GM19372 (cell line): ENCODE measurements around the gene TRIO.
"Not testable (repeated sequence)": the region's sequence is repeated elsewhere in the genome, so short reads cannot be mapped to it uniquely, and the experiment has no call there.

Experiments
- ATAC-seq: cut with Tn5 transposase; IDR thresholded peaks from one replicate; pipeline ENCODE4 v1.9.1; 2021; ENCODE audit warnings: mild to moderate bottlenecking, low read depth, moderate library complexity; ENCODE audit not compliant: unreplicated experiment

The TRIO gene

GRCh38 chr5:14202462-14202861, 59.3 kb downstream of the TRIO start:
- ATAC-seq = no peak

- ATAC-seq = no peak
These were observed 61.0 kb downstream of the TRIO start for GRCh38 chr5:14204011-14204670.

GRCh38 chr5:14204785-14205321, 61.7 kb downstream of the TRIO start:
- no peak for ATAC-seq

GRCh38 chr5:14206028-14206725, 63.0 kb downstream of the TRIO start:
- no peak for ATAC-seq

GRCh38 chr5:14207428-14207827, 64.3 kb downstream of the TRIO start:
- not testable (repeated sequence) for ATAC-seq

GRCh38 chr5:14208071-14209021, 65.2 kb downstream of the TRIO start:
- peak; percentile 45 for ATAC-seq

GRCh38 chr5:14209222-14209822, 66.2 kb downstream of the TRIO start:
- no peak for ATAC-seq

- no peak for ATAC-seq
These were observed 66.7 kb downstream of the TRIO start for GRCh38 chr5:14209836-14210235.

GRCh38 chr5:14210729-14211128, 67.6 kb downstream of the TRIO start:
- no peak for ATAC-seq

- peak; percentile 28 for ATAC-seq
These were observed 69.0 kb downstream of the TRIO start for GRCh38 chr5:14211818-14212803.

- peak; percentile 30 for ATAC-seq
These were observed 69.7 kb downstream of the TRIO start for GRCh38 chr5:14212838-14213237.

- no peak for ATAC-seq
These were observed 70.1 kb downstream of the TRIO start for GRCh38 chr5:14213253-14213652.

GRCh38 chr5:14213813-14214585, 70.9 kb downstream of the TRIO start:
- peak; percentile 35 for ATAC-seq

GRCh38 chr5:14215901-14216300, 72.8 kb downstream of the TRIO start:
- no peak for ATAC-seq

GRCh38 chr5:14216372-14216771, 73.2 kb downstream of the TRIO start:
- ATAC-seq = no peak

- no peak for ATAC-seq
These were observed 73.8 kb downstream of the TRIO start for GRCh38 chr5:14216902-14217301.

- no peak for ATAC-seq
These were observed 74.4 kb downstream of the TRIO start for GRCh38 chr5:14217587-14217986.

GRCh38 chr5:14218011-14218410, 74.9 kb downstream of the TRIO start:
- ATAC-seq = no peak

- ATAC-seq = no peak
These were observed 75.3 kb downstream of the TRIO start for GRCh38 chr5:14218480-14218879.
